ENCODE data around the gene CYP2W1. TPM values are rescaled to one million over a fixed set of nuclear protein-coding genes. Genes with fewer than 3 reads are reported as not detected.

Gene CYP2W1
- total RNA-seq, 1 donor from 2014 or later: not detected

DNA sequence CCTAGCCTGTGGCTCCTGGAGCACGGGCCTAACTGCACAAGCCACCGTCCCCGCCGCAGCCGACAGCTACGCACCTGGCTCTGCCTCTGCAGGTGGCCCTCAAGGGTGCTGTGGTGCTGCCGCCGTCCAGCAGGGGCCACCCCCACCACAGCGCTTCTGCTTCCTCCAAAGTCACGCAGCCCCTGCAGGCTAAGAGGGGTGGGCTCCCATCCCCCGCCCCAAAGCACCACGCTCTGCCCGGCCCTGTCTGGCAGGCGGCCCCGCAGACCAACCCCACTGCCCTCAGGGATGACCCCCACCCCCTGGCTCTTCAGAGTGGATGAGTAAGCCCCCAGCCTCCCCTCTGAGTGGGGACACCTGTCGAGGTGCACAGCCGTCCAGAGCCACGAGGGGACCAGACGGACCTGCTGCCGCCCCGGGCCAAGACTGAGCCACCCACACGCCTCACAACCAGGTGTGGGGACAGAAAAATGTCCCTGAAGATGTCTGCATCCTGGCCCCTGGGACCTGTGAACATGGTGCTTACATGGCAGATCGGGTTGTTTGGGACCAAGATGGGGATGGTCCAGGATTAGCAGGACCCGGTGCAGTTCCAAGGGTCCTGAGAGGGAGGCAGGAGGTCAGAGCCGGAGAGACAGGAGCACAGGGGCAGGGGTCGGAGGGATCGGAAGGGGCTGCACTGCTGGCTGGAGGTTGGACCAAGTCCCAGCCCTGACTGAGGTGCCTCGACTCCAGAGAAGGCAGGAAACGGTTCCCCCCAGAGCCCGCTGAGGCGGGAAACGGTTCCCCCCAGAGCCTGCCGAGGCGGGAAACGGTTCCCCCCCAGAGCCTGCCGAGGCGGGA lies 19.5 kb upstream of the CYP2W1 start:
- Mint-ChIP-seq H3K4me1 (ENCODE audit: low read depth) (peaks cover 29% of the 10 kb centered on the region), H3K27me3 (ENCODE audit: low read depth) (no peaks in the 10 kb centered on the region), H3K9me3 (ENCODE audit: low read depth) (no peaks in the 10 kb centered on the region), H3K36me3 (ENCODE audit: low read depth) (peaks cover 8% of the 10 kb centered on the region), H3K27ac (ENCODE audit: unreplicated experiment) (peak overlapping the region; percentile 32), H3K4me3 (ENCODE audit: unreplicated experiment) (no peak overlapping the region)
- TF ChIP-seq, protein P1, sequence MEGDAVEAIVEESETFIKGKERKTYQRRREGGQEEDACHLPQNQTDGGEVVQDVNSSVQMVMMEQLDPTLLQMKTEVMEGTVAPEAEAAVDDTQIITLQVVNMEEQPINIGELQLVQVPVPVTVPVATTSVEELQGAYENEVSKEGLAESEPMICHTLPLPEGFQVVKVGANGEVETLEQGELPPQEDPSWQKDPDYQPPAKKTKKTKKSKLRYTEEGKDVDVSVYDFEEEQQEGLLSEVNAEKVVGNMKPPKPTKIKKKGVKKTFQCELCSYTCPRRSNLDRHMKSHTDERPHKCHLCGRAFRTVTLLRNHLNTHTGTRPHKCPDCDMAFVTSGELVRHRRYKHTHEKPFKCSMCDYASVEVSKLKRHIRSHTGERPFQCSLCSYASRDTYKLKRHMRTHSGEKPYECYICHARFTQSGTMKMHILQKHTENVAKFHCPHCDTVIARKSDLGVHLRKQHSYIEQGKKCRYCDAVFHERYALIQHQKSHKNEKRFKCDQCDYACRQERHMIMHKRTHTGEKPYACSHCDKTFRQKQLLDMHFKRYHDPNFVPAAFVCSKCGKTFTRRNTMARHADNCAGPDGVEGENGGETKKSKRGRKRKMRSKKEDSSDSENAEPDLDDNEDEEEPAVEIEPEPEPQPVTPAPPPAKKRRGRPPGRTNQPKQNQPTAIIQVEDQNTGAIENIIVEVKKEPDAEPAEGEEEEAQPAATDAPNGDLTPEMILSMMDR (IDR thresholded peaks at IDR 0.05): no peak
- DNase-seq (ENCODE audit: low spot score): peak; percentile 87

- H3K4me3 Mint-ChIP-seq (ENCODE audit: unreplicated experiment): no peak overlapping the region
- TF ChIP-seq, protein P1 (IDR thresholded peaks at IDR 0.05): peak; percentile 75
- peak; percentile 68 for DNase-seq (ENCODE audit: low spot score)
- no peaks in the 10 kb centered on the region for H3K9me3 Mint-ChIP-seq (ENCODE audit: low read depth)
- H3K36me3 Mint-ChIP-seq (ENCODE audit: low read depth): peaks cover 8% of the 10 kb centered on the region
- H3K4me1 Mint-ChIP-seq (ENCODE audit: low read depth): peaks cover 26% of the 10 kb centered on the region
- no peaks in the 10 kb centered on the region for H3K27me3 Mint-ChIP-seq (ENCODE audit: low read depth)
- H3K27ac Mint-ChIP-seq (ENCODE audit: unreplicated experiment): peak overlapping the region; percentile 81
Observed at GRCh38 chr7:964401-965231, 18.4 kb upstream of the CYP2W1 start.

- H3K36me3 Mint-ChIP-seq (ENCODE audit: low read depth): peaks cover 13% of the 10 kb centered on the region
- peak overlapping the region; percentile 41 for H3K27ac Mint-ChIP-seq (ENCODE audit: unreplicated experiment)
- DNase-seq (ENCODE audit: low spot score): peak; percentile 70
- peaks cover 26% of the 10 kb centered on the region for H3K4me1 Mint-ChIP-seq (ENCODE audit: low read depth)
- no peak overlapping the region for H3K4me3 Mint-ChIP-seq (ENCODE audit: unreplicated experiment)
- H3K9me3 Mint-ChIP-seq (ENCODE audit: low read depth): no peaks in the 10 kb centered on the region
- TF ChIP-seq, protein P1 (IDR thresholded peaks at IDR 0.05): no peak
- H3K27me3 Mint-ChIP-seq (ENCODE audit: low read depth): no peaks in the 10 kb centered on the region
Observed at GRCh38 chr7:966291-967069, 16.5 kb upstream of the CYP2W1 start.

DNA sequence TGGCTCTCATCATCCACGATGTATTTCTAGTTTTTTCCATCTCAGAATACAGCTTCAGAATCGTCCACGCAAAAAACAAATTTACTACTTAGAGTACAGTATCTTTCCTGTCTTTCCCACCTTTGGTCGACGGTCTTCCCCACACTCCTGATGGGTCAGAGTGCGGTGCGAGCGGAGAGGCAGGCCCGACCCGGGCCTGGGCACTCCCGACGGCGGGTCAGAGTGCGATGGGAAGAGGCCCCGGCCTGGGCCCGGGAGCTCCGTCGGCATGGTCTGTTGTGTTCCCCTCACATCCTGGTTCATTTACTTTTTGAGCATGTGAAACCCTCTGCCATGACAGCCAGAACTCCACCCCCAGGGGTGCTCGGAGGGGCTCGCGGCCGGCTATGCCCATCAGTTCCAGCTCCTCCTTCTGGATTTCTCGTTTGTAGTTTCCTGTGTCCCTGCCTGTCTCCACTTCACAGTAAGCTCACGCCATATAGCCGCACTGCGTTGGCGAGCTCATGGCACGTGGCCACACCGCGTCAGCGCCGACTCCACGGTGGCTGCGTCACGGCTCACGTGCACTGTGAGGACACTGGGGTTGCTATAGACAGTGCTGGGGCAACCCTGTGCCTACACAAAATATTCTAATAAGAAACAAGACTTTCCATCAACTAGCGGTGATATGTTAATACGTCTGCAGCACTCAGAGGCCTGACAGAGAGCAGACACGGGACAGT lies 15.5 kb upstream of the CYP2W1 start:
- TF ChIP-seq, protein P1 (IDR thresholded peaks at IDR 0.05): no peak
- DNase-seq (ENCODE audit: low spot score): no peak
- Mint-ChIP-seq H3K27ac (ENCODE audit: unreplicated experiment) (no peak overlapping the region), H3K4me1 (ENCODE audit: low read depth) (peaks cover 26% of the 10 kb centered on the region), H3K27me3 (ENCODE audit: low read depth) (no peaks in the 10 kb centered on the region), H3K4me3 (ENCODE audit: unreplicated experiment) (no peak overlapping the region), H3K36me3 (ENCODE audit: low read depth) (peaks cover 17% of the 10 kb centered on the region), H3K9me3 (ENCODE audit: low read depth) (no peaks in the 10 kb centered on the region)
